ENCODE results near the gene TMEM17.

Gene TMEM17

GRCh38 chr2:62499430-62500060 lies 6.5 kb downstream of the TMEM17 start:
- DNase-seq (ENCODE audit: low read depth): no peak
- no peak for TF ChIP-seq CTCF (IDR thresholded peaks at IDR 0.05; ENCODE audit: insufficient read depth, low read depth, low read length, missing control alignments)
- no peak overlapping the region for H3K4me3 ChIP-seq (ENCODE audit: low read depth, low read length)

- DNase-seq (ENCODE audit: low read depth): no peak
- no peak overlapping the region for H3K4me3 ChIP-seq (ENCODE audit: low read depth, low read length)
- no peak for TF ChIP-seq CTCF (IDR thresholded peaks at IDR 0.05; ENCODE audit: insufficient read depth, low read depth, low read length, missing control alignments)
Measured at GRCh38 chr2:62498739-62499138, 7.3 kb downstream of the TMEM17 start.

- no peak for DNase-seq (ENCODE audit: low read depth)
- TF ChIP-seq CTCF (IDR thresholded peaks at IDR 0.05; ENCODE audit: insufficient read depth, low read depth, low read length, missing control alignments): no peak
- no peak overlapping the region for H3K4me3 ChIP-seq (ENCODE audit: low read depth, low read length)
Measured at GRCh38 chr2:62495761-62496160, 10.2 kb downstream of the TMEM17 start.

- H3K4me3 ChIP-seq (ENCODE audit: low read depth, low read length): no peak overlapping the region
Measured at GRCh38 chr2:62492048-62492447, 13.9 kb downstream of the TMEM17 start.

GRCh38 chr2:62489702-62490101 lies 16.3 kb downstream of the TMEM17 start:
- no peak for TF ChIP-seq CTCF (IDR thresholded peaks at IDR 0.05; ENCODE audit: insufficient read depth, low read depth, low read length, missing control alignments)
- DNase-seq (ENCODE audit: low read depth): no peak
- no peak overlapping the region for H3K4me3 ChIP-seq (ENCODE audit: low read depth, low read length)

More at GRCh38 chr2:62492048-62492447, 13.9 kb downstream of the TMEM17 start:
- no peak for DNase-seq (ENCODE audit: low read depth)
- no peak for TF ChIP-seq CTCF (IDR thresholded peaks at IDR 0.05; ENCODE audit: insufficient read depth, low read depth, low read length, missing control alignments)

GRCh38 chr2:62489162-62489561 lies 16.8 kb downstream of the TMEM17 start:
- DNase-seq (ENCODE audit: low read depth): no peak
- H3K4me3 ChIP-seq (ENCODE audit: low read depth, low read length): no peak overlapping the region
- TF ChIP-seq CTCF (IDR thresholded peaks at IDR 0.05; ENCODE audit: insufficient read depth, low read depth, low read length, missing control alignments): no peak

- DNase-seq (ENCODE audit: low read depth): no peak
- no peak overlapping the region for H3K4me3 ChIP-seq (ENCODE audit: low read depth, low read length)
- no peak for TF ChIP-seq CTCF (IDR thresholded peaks at IDR 0.05; ENCODE audit: insufficient read depth, low read depth, low read length, missing control alignments)
Measured at GRCh38 chr2:62486439-62486765, 19.6 kb downstream of the TMEM17 start.

All from GM12865 (cell line).